Kidney epithelial cell (primary cell): Measurements from ENCODE around the gene ZNF669. TPM values are rescaled to one million over a fixed set of nuclear protein-coding genes. Genes with fewer than 3 reads are reported as not detected.

Experiments
- DNase-seq: peaks from one replicate; pipeline ENCODE4 v3.0.0-alpha.2; 2010; ENCODE audit warnings: low read depth
- H3K27me3 ChIP-seq: 2 replicates; pipeline ENCODE4 v1.6.0; 2011; ENCODE audit warnings: low read length; ENCODE audit not compliant: control insufficient read depth, insufficient read depth
- H3K36me3 ChIP-seq: 2 replicates; pipeline ENCODE4 v1.5.1; 2011; ENCODE audit warnings: low read length; ENCODE audit not compliant: control insufficient read depth, insufficient read depth
- H3K4me3 ChIP-seq: 2 replicates; pipeline ENCODE4 v1.5.1; 2011; ENCODE audit warnings: low read depth, mild to moderate bottlenecking, control low read depth, low read length
- CTCF ChIP-seq: IDR thresholded peaks from 2 replicates; pipeline ENCODE4 v1.5.1; 2011; ENCODE audit warnings: mild to moderate bottlenecking, moderate library complexity, low read length, control low read depth, inconsistent platforms; ENCODE audit not compliant: insufficient read depth, poor library complexity, severe bottlenecking
- total RNA-seq: library from RNA; depleted of rRNA; stranded (reverse); fragments of >200 nt; gene quantifications from 2 replicates; pipeline ENCODE4 v1.2.3, GENCODE V29; 2015

Gene ZNF669
- total RNA-seq, 1 donor from 2014 or later, result 21.0 TPM

GRCh38 chr1:247060771-247061170 is 43.4 kb downstream of the ZNF669 start:
- H3K36me3 ChIP-seq, result no peaks in the 10 kb centered on the region
- no peaks in the 10 kb centered on the region for H3K27me3 ChIP-seq
- H3K4me3 ChIP-seq, result no peak overlapping the region
- TF ChIP-seq CTCF, result no peak
- no peak for DNase-seq

- no peak for TF ChIP-seq CTCF
- Histone ChIP-seq H3K4me3 (no peak overlapping the region), H3K27me3 (no peaks in the 10 kb centered on the region), H3K36me3 (no peaks in the 10 kb centered on the region)
- no peak for DNase-seq
These were observed 48.1 kb downstream of the ZNF669 start for GRCh38 chr1:247056071-247056470.

GRCh38 chr1:247054992-247055415 is 49.2 kb downstream of the ZNF669 start:
- Histone ChIP-seq H3K36me3 (no peaks in the 10 kb centered on the region), H3K4me3 (no peak overlapping the region), H3K27me3 (no peaks in the 10 kb centered on the region)
- DNase-seq, result no peak
- no peak for TF ChIP-seq CTCF

Other genes starting within 250 kb of the ZNF669 start
- gene AHCTF1, start 172.4 kb downstream of the ZNF669 start, total RNA-seq, result 20.7 and 23.1 TPM in 2 replicates
- gene ZNF695, start 96.3 kb downstream of the ZNF669 start, total RNA-seq, result 2.2 and 2.9 TPM in 2 replicates
- gene ZNF670, start 25.5 kb downstream of the ZNF669 start, total RNA-seq, result 5.6 and 5.8 TPM in 2 replicates
- 15.3 and 16.8 TPM in 2 replicates for gene ZNF124, start 67.7 kb upstream of the ZNF669 start, total RNA-seq
- not detected in 2 replicates for gene VN1R5, start 151.7 kb upstream of the ZNF669 start, total RNA-seq
- 65.7 and 91.8 TPM in 2 replicates for gene ZNF496, start 227.5 kb upstream of the ZNF669 start, total RNA-seq